Measurements from ENCODE around the gene MTMR12.
A peak's percentile ranks its signal among the peaks of the same experiment; 100 is the strongest.

Gene MTMR12

GRCh38 chr5:32274548-32275395 is 38.0 kb downstream of the MTMR12 start:
- peak; percentile 63 for DNase-seq (ENCODE audit: low read depth, low spot score)

- DNase-seq (ENCODE audit: low read depth, low spot score): no peak
Observed at GRCh38 chr5:32273821-32274220, 38.9 kb downstream of the MTMR12 start.

DNA sequence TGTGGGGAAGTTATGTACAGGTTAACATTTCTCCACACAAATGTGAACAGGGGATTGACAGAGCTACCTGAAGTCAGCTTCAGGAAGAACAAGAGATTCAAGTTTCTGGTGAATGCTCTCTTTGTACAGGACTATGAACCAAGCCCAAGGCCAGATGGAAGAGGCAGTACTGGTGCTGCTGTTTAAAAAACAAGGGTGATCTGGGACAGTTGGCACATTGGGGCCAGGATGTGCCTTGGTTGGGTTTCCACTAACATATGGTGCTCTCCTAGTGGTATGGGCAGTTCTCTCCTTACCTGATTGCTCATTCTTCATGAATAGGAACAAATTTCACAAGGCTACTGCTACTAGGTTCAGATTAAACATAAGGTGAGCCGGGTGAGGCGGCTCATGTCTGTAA is 40.0 kb downstream of the MTMR12 start:
- no peak for DNase-seq (ENCODE audit: low read depth, low spot score)

DNA sequence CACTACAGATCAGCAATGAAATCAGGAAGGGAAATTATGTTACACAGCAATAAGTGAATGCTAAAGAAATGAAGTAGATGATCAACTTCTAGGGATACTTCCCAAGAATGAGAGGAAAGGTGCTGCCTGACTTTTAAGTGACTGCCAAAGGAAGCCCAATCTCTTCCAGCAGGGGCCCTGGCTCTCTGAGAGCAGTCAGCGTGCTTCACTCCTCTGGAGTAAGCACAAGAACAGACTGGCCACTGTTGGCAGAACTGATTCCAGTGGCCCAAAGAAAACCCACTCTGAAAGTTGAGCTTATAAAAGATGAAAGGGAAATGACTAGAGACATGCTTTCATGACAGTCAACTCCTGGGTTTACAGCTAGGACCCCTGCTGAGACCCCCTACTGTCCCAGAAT is 41.8 kb downstream of the MTMR12 start:
- DNase-seq (ENCODE audit: low read depth, low spot score): no peak

DNA sequence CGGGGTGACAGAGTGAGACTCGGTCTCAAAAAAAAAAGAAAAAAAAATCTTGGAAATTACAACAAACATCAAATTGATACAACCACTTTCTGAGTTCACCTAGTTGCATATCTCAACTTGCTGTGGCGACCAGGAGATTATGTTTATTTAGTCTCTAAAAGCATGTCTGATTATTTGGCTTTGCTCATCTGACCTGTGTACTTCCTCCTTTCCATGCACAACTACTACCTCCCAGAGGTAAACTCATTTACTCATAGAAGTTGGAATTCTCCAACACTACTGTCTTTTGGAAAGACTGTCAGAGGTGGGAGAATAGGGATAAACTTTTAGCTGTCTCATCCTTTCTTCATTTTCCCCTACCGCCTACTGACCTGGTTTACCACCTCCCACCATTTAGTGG is 42.6 kb downstream of the MTMR12 start:
- no peak for DNase-seq (ENCODE audit: low read depth, low spot score)

- no peak for DNase-seq (ENCODE audit: low read depth, low spot score)
Observed at GRCh38 chr5:32265902-32266301, 46.8 kb downstream of the MTMR12 start.

- no peak for DNase-seq (ENCODE audit: low read depth, low spot score)
Observed at GRCh38 chr5:32264957-32265572, 47.7 kb downstream of the MTMR12 start.

DNA sequence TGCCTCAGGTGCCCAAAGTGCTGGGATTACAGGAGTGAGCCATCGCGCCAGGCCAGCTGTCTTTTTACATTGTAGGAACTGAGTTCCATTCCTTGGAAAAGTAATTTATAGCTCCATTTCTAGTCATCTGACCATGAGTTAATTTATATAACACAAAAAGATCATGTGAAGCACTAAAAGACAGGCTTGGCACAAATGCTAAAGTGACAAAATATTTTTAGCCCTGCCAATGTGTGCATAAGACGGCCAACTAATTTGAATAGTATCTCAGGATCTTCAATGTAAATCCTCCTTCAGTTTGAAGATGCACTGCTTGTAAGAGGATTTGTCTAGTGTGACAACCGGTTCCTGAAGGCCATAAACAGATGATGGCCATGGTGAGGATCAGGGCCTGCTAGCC is 49.1 kb downstream of the MTMR12 start:
- no peak for DNase-seq (ENCODE audit: low read depth, low spot score)

DNA sequence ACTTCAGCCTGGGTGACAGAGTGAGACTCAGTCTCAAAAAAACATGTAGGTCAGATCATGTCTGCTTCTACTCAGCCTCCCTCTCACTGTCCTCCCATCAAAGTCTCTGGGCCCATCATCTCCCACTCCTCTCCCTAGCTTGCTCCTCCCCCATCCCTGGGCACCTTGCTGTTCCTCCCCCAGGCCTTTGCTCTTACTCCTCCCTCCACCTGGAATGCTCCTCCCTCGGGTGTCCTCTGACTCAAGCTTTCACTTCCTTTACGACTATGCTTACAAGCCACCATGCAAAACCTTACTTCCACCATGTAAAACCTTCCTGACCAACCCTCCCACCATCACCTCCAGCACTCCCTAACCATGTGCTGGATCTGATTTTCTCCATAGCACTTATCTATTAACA is 51.5 kb downstream of the MTMR12 start:
- no peak for DNase-seq (ENCODE audit: low read depth, low spot score)

DNA sequence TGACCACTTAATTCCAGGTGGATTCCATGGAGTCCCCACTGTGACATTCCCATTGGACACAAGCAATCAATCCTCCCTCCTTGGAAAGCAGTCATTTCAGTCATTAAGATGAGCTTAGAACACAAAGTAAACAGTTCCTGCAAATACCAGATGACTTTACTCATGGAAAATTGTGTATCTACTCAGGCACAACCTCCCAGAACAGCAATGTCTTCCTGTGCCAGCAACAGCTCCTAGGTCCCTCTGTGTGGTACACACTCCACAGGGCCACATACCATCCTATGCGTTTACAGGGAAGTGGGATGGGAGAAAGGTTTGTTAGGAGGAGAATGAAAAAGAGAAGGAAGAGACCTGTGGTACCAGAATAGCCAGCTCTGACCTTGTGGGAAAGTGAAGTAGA is 53.7 kb downstream of the MTMR12 start:
- DNase-seq (ENCODE audit: low read depth, low spot score): no peak

DNA sequence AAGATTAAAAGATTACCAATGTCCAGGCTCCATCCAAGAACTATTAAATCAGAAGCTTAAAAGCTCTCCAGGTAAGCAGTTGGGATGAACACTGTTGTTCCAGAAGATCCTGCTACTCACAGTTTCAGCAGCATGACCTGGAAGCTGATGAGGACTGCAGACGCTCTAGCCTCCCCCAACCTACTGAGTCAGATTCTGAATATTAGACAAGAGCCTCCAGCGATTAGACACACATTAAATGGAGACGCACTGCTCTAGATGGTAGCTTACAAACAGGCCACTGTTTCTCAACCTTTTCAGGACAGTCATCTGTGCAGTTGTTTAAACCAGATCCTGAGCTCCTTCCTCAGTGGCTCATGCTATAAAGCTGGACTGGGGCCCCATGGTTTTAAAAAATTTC is 54.3 kb downstream of the MTMR12 start:
- DNase-seq (ENCODE audit: low read depth, low spot score): no peak

GRCh38 chr5:32255540-32255900 is 57.2 kb downstream of the MTMR12 start:
- DNase-seq (ENCODE audit: low read depth, low spot score): no peak

- no peak for DNase-seq (ENCODE audit: low read depth, low spot score)
Observed at GRCh38 chr5:32254881-32255539, 57.7 kb downstream of the MTMR12 start.

- DNase-seq (ENCODE audit: low read depth, low spot score): no peak
Observed at GRCh38 chr5:32251871-32252458, 60.8 kb downstream of the MTMR12 start.

DNA sequence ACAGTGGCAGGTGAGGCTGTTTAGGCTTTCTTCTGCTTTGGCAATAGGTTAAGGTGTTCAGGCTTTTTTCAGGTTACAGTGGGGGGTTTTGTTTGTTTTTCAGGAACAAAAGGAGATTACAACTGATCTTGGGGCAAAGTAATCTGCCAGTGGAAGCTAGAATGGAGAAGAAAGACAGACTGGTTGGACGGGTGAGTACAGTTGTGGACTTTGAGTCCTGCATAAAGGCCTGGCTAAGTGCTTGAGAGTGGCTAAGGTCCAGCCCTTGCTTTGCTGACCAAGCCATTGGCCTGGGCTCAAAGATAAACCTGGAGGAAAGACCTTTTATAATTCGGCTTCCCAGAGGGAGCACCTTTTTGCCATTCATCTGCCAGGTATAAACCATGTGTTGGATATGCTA is 63.1 kb downstream of the MTMR12 start:
- no peak for DNase-seq (ENCODE audit: low read depth, low spot score)

DNA sequence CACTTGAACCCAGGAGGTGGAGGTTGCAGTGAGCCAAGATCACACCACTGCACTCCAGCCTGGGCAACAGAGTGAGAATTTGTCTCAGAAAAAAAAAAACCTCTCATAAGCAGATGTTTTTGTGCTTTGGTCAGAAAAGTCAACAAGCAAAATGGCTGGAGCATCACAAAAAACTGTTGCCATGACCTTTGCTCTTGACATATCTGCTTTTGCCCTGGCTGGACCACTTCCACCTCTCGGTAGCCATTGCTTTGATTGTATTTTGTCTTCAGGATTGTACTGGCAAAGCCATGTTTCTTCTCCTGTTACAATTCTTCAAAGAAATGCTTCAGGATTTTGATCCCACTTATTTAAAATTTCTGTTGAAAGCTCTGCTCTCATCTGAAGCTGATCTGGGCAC is 67.0 kb downstream of the MTMR12 start:
- no peak for DNase-seq (ENCODE audit: low read depth, low spot score)

DNA sequence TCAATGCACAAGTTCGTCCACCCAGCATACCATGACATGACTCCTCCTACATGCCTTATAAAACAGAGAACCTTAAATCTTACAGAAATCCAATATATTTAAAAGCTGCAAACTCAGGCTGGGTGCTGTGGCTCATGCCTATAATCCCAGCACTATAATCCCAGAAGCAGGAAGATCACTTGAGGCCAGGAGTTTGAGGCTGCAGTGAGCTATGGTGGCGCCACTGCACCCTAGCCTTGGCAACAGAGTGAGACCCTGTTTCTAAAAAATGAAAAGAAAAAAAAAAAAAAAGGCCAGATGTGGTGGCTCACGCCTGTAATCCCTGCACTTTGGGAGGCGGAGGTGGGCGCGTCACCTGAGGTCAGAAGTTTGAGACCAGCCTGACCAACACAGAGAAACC is 68.7 kb downstream of the MTMR12 start:
- no peak for DNase-seq (ENCODE audit: low read depth, low spot score)

- DNase-seq (ENCODE audit: low read depth, low spot score): no peak
Observed at GRCh38 chr5:32241034-32241783, 71.5 kb downstream of the MTMR12 start.

DNA sequence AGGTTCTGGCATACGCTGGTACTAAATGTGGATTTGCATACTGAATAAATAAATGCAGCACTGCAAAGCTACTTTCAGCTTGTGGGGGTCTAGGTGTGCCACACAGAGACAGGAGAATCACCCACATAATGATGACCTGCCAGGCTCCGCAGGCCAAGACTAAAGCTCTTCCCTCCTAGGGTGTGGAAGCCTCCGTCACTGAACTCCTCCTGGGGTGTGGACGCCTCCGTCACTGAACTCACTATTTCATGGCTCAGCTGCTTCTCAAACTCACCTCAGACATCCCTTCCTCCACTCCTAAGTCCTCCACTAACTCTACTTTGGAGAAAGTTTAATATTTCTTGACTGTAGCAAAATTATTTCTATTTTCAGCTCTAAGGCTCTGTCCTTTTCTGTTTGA is 73.4 kb downstream of the MTMR12 start:
- no peak for DNase-seq (ENCODE audit: low read depth, low spot score)

GRCh38 chr5:32233696-32234447 is 78.9 kb downstream of the MTMR12 start:
- DNase-seq (ENCODE audit: low read depth, low spot score): peak; percentile 61

DNA sequence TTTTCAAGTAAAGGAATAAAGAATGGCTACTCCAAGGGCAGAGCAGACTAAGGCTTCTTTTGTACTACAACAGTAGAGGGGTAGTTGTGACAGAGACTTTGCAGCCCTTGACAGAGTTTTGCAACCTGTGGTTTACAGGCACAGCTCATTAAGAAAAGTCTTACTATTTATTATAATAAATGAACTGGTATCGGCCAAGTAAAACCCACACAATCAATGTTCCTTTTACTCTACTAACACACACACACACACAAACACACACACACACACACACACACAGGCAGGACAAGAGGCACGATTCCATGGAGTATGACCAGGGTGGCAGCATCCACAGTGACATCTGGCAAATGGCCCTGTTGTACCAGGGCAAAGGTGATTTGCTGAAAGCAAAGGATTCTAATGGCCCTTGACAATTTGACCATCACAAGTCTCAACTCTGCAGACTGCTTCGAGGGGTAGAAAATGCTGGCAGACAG is 79.5 kb downstream of the MTMR12 start:
- no peak for DNase-seq (ENCODE audit: low read depth, low spot score)

Measured in brain pericyte (primary cell).